OCI-LY7 (cell line): ENCODE measurements around the gene CLCF1. TPM values are rescaled to one million over a fixed set of nuclear protein-coding genes. Genes with fewer than 3 reads are reported as not detected.

Experiments
- BruUV-seq: library from RNA; stranded (reverse); fragments of 400-500 nt; replicated peaks from 2 replicates; lab custom pipeline; 2021; lab: Mats Ljungman, UMichigan
- CTCF ChIA-PET: fragments of 300-600 bp; sonication (Branson Sonifier 250); formaldehyde crosslinking; loops from one replicate; lab custom pipeline; 2022; ENCODE audit warnings: antibody characterized with exemption; ENCODE audit not compliant: unreplicated experiment; lab: Charles Lee
- POLR2A ChIA-PET: fragments of 300-600 bp; sonication (Branson Sonifier 250); formaldehyde crosslinking; loops from one replicate; lab custom pipeline; 2022; ENCODE audit warnings: antibody characterized with exemption; lab: Charles Lee
- DNase-seq: peaks from one replicate; pipeline ENCODE4 v3.0.0-alpha.2; 2015; ENCODE audit warnings: low spot score
- H2AFZ ChIP-seq: fragments of 200-600 bp; sonication (generic), shearing (Covaris generic); 2 replicates; pipeline ENCODE4 v1.6.1; 2014; ENCODE audit warnings: mild to moderate bottlenecking, antibody characterized with exemption, low read length, moderate library complexity
- H3K27ac ChIP-seq: fragments of 200-600 bp; sonication (generic); 2 replicates; pipeline ENCODE4 v1.5.1; 2014; ENCODE audit warnings: mixed run types, low read depth, mild to moderate bottlenecking, moderate library complexity, low read length, inconsistent platforms; ENCODE audit not compliant: poor library complexity, severe bottlenecking
- H3K36me3 ChIP-seq: fragments of 200-600 bp; sonication (generic); 2 replicates; pipeline ENCODE4 v1.6.1; 2014; ENCODE audit warnings: mild to moderate bottlenecking, antibody characterized with exemption, low read length, moderate library complexity, mixed read lengths; ENCODE audit not compliant: insufficient read depth
- H3K4me1 ChIP-seq: fragments of 200-600 bp; sonication (generic); 2 replicates; pipeline ENCODE4 v1.5.1; 2014; ENCODE audit warnings: mild to moderate bottlenecking, low read length; ENCODE audit not compliant: insufficient read depth, poor library complexity, severe bottlenecking
- H3K4me2 ChIP-seq: fragments of 200-600 bp; sonication (generic); 2 replicates; pipeline ENCODE4 v1.6.1; 2014; ENCODE audit warnings: mild to moderate bottlenecking, low read length
- H3K4me3 ChIP-seq: fragments of 200-600 bp; sonication (generic); 2 replicates; pipeline ENCODE4 v1.5.1; 2014; ENCODE audit warnings: mild to moderate bottlenecking, low read depth, low read length; ENCODE audit not compliant: poor library complexity, severe bottlenecking
- H3K79me2 ChIP-seq: fragments of 200-600 bp; sonication (generic); 2 replicates; pipeline ENCODE4 v1.6.1; 2016; ENCODE audit warnings: low read depth, mild to moderate bottlenecking, low read length, moderate library complexity, mixed read lengths; ENCODE audit not compliant: insufficient read depth
- H3K9me2 ChIP-seq: fragments of 200-600 bp; sonication (generic); 2 replicates; pipeline ENCODE4 v1.6.1; 2016; ENCODE audit warnings: mild to moderate bottlenecking, low read length, mixed read lengths; ENCODE audit not compliant: insufficient read depth
- H3K9me3 ChIP-seq: fragments of 200-600 bp; sonication (generic); 2 replicates; pipeline ENCODE4 v1.6.1; 2014; ENCODE audit warnings: mild to moderate bottlenecking, mixed run types, low read length, mixed read lengths
- H4K20me1 ChIP-seq: fragments of 200-600 bp; sonication (generic); 2 replicates; pipeline ENCODE4 v1.6.1; 2014; ENCODE audit warnings: mild to moderate bottlenecking, antibody characterized with exemption, low read length, moderate library complexity, mixed read lengths; ENCODE audit not compliant: insufficient read depth
- EZH2phosphoT487 ChIP-seq: fragments of 200-600 bp; sonication (generic); IDR thresholded peaks from 2 replicates; pipeline ENCODE4 v1.6.1; 2018; ENCODE audit warnings: low read depth, borderline replicate concordance, mild to moderate bottlenecking, mixed run types, antibody characterized with exemption, low read length, moderate library complexity, mixed read lengths
- intact Hi-C: fragments of 100-400 bp; cut with micrococcal nuclease; formaldehyde crosslinking; loops from one replicate; pipeline ENCODE4 v1.10.0; 2022; ENCODE audit not compliant: unreplicated experiment
- total RNA-seq, 2 experiments: library from RNA; depleted of rRNA in 1 of 2; stranded (reverse); fragments of >200 nt in 1 of 2; shearing (Covaris generic) in 1 of 2; gene quantifications; 2 replicates each; pipeline ENCODE4 v1.2.3, GENCODE V29; 2014 to 2022
- TF ChIP-seq, protein P1 (sequence below): fragments of 200-600 bp; sonication (generic); conservative IDR thresholded peaks from 2 replicates; pipeline ENCODE4 v1.5.1; 2014; ENCODE audit warnings: mild to moderate bottlenecking, antibody characterized with exemption, low read length, moderate library complexity, mixed read lengths

Gene CLCF1
- total RNA-seq, 2 experiments from 2014 or later: 0.34 to 0.35 TPM

DNA sequence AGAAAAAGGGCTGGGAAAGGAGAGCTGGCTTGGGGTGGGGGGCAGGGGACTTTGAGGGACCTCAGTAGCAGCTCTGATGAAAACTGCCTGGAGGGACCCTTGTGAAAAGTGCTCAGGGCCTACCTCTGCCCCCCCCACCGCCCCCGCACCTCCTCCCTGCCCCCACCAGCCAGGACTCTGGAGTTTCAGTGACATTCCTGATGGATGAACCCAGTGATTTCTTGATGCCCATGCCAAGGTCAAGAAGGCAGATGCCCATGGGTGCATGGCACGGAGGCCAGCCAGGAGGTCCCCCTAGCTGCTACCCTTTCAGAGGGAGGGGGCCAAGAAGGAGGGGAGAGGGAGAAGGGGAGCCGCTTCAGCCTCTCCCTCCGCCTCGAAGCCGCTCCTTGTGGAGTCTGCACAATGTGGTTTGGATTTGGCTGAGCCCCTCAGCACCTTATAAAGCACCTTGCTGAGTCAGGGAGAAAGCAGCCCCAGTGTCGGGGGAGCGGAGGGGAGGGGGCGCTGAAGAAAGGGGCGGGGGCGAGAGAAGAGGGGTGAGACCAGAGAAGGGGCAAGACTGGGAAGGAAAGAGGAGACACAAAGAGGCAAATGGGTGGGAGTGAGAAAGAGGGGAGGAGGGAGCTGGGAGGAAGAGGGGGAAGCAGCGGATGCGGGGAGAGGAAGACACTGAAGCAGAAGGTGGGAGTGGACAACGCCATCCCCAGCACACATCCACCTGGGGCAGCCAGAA, 2.1 kb upstream of the CLCF1 start:
- H4K20me1 ChIP-seq: no peaks in the 10 kb centered on the region
- no peak overlapping the region for H3K4me2 ChIP-seq
- CTCF ChIA-PET: interaction anchor here (0.6 kb wide), 1 partner anchor 105 kb away, joined by 4 read pairs; no protein-coding TSS in a partner anchor
- POLR2A ChIA-PET: interaction anchor here (7.7 kb wide), 1 partner anchor 22 kb away, joined by 106 read pairs; the partner anchor contains the start of gene POLD4
- peaks cover 41% of the 10 kb centered on the region for H3K4me1 ChIP-seq
- no peak overlapping the region for H3K4me3 ChIP-seq
- BruUV-seq: no TSS peak
- H2AFZ ChIP-seq: no peak overlapping the region
- no peak for DNase-seq
- intact Hi-C loops: no loop called here
- no peaks in the 10 kb centered on the region for H3K9me2 ChIP-seq
- H3K36me3 ChIP-seq: no peaks in the 10 kb centered on the region
- TF ChIP-seq, protein P1, sequence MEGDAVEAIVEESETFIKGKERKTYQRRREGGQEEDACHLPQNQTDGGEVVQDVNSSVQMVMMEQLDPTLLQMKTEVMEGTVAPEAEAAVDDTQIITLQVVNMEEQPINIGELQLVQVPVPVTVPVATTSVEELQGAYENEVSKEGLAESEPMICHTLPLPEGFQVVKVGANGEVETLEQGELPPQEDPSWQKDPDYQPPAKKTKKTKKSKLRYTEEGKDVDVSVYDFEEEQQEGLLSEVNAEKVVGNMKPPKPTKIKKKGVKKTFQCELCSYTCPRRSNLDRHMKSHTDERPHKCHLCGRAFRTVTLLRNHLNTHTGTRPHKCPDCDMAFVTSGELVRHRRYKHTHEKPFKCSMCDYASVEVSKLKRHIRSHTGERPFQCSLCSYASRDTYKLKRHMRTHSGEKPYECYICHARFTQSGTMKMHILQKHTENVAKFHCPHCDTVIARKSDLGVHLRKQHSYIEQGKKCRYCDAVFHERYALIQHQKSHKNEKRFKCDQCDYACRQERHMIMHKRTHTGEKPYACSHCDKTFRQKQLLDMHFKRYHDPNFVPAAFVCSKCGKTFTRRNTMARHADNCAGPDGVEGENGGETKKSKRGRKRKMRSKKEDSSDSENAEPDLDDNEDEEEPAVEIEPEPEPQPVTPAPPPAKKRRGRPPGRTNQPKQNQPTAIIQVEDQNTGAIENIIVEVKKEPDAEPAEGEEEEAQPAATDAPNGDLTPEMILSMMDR: no peak
- no peak for TF ChIP-seq EZH2phosphoT487
- no peak overlapping the region for H3K27ac ChIP-seq
- no peaks in the 10 kb centered on the region for H3K79me2 ChIP-seq
- H3K9me3 ChIP-seq: no peaks in the 10 kb centered on the region

DNA sequence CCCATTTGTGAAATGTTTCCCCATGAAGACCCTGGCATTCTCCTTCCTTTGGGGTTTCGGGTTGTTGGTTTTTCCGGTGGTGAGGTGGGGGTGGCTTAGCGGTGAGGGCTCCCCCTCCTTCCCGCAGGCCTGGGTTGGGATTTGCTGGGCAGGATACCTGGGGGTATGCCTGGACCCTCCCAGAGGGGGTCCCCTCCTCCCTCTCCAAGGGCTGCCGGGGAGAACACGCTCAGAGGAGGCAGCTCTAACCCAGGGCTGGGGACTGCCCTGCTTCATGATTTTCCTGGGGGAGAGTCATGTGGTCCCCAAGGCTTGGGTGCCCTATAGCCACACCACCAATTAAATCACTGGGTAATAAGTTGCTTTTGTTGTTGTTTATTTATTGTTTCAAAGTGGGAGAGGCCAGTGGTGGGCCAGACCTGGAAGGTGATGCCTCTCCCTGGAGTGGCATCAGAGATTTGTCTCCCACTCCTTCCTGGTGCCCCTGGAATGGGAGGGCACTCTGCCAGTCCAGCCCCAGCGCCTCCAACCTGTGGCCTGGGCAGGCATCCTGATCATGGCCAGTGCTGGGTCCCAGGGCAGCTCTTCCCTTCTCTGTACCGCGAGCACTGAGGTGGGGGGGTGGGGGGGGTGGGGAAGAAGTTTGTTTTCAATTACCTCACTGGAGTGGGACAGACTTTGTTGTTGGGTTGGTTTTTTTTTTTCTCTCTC, 1.3 kb upstream of the CLCF1 start:
- Histone ChIP-seq H2AFZ (no peak overlapping the region), H3K27ac (no peak overlapping the region), H3K79me2 (no peaks in the 10 kb centered on the region), H3K36me3 (no peaks in the 10 kb centered on the region), H3K4me2 (0 out of 2 replicates have a peak overlapping the region, but pooled peaks have one; percentile 82), H3K9me3 (no peaks in the 10 kb centered on the region), H4K20me1 (no peaks in the 10 kb centered on the region), H3K4me3 (no peak overlapping the region), H3K9me2 (no peaks in the 10 kb centered on the region), H3K4me1 (peaks cover 40% of the 10 kb centered on the region)
- intact Hi-C loops: loop anchor here (1.0 kb wide), 1 partner anchor 17 kb away; no protein-coding TSS in a partner anchor
- BruUV-seq: no TSS peak
- no peak for TF ChIP-seq EZH2phosphoT487
- TF ChIP-seq, protein P1: no peak
- ChIA-PET CTCF (interaction anchor here (2.3 kb wide), 1 partner anchor 18 kb away, joined by 12 read pairs; no protein-coding TSS in a partner anchor), POLR2A (interaction anchor here (0.6 kb wide), 1 partner anchor 113 kb away, joined by 3 read pairs; no protein-coding TSS in a partner anchor)
- DNase-seq: no peak
